ENCODE data around the gene ERF.

The ERF gene

DNA sequence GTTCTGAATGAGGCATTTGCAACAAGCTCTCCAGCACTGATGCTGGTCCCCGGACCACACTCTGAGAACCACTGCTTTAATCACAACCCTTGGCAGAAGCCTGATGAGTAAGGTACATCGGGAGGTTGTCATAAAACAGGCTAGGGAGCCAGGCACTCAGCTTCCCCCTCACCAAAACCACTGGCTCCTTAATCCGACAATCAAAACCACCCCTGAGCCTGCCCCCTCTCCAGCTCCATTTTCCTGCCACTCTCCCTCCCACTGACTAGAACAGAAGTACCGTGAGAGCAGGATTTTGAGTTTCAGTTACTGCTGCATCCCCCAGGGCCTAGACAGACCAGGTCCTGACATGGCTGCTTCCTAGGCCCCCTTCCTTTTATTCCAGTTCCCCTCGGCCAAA, 19.7 kb downstream of the ERF start:
- no peak overlapping the region for H3K4me3 ChIP-seq (ENCODE audit: low read depth, low read length)
- TF ChIP-seq, protein P1, sequence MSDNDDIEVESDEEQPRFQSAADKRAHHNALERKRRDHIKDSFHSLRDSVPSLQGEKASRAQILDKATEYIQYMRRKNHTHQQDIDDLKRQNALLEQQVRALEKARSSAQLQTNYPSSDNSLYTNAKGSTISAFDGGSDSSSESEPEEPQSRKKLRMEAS (IDR thresholded peaks at IDR 0.05; ENCODE audit: low read depth, low read length) = no peak
- TF ChIP-seq MYC (IDR thresholded peaks at IDR 0.05; ENCODE audit: low read depth, low read length) = no peak
- no peak for TF ChIP-seq POLR2A (IDR thresholded peaks at IDR 0.05; ENCODE audit: extremely low read depth, insufficient read length)
- TF ChIP-seq, protein P2, sequence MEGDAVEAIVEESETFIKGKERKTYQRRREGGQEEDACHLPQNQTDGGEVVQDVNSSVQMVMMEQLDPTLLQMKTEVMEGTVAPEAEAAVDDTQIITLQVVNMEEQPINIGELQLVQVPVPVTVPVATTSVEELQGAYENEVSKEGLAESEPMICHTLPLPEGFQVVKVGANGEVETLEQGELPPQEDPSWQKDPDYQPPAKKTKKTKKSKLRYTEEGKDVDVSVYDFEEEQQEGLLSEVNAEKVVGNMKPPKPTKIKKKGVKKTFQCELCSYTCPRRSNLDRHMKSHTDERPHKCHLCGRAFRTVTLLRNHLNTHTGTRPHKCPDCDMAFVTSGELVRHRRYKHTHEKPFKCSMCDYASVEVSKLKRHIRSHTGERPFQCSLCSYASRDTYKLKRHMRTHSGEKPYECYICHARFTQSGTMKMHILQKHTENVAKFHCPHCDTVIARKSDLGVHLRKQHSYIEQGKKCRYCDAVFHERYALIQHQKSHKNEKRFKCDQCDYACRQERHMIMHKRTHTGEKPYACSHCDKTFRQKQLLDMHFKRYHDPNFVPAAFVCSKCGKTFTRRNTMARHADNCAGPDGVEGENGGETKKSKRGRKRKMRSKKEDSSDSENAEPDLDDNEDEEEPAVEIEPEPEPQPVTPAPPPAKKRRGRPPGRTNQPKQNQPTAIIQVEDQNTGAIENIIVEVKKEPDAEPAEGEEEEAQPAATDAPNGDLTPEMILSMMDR (IDR thresholded peaks at IDR 0.05; ENCODE audit: low read depth, low read length) = no peak
- no peak for DNase-seq (ENCODE audit: low read depth)

DNA sequence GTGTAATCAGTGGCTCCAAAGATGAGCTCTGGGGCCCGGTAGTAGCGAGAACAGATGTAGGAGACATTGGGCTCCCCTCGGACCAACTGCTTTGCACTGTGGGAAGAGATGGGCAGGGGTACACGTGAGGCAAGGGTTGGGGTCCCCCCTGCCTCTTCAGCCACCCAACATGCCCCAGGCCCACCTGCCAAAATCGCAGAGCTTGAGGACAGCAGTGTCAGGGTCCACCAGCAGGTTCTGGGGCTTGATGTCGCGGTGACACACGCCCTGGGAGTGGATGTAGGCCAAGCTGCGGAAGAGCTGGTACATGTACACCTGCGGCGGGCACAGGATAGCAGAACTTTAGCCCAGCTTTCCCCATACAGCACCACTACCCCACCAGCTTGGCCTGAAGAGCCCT, 20.6 kb downstream of the ERF start:
- DNase-seq (ENCODE audit: low read depth) = no peak
- no peak overlapping the region for H3K4me3 ChIP-seq (ENCODE audit: low read depth, low read length)
- TF ChIP-seq MYC (IDR thresholded peaks at IDR 0.05; ENCODE audit: low read depth, low read length) (no peak), POLR2A (IDR thresholded peaks at IDR 0.05; ENCODE audit: extremely low read depth, insufficient read length) (no peak)
- TF ChIP-seq, protein P1 (IDR thresholded peaks at IDR 0.05; ENCODE audit: low read depth, low read length) = no peak
- TF ChIP-seq, protein P2 (IDR thresholded peaks at IDR 0.05; ENCODE audit: low read depth, low read length) = no peak

DNA sequence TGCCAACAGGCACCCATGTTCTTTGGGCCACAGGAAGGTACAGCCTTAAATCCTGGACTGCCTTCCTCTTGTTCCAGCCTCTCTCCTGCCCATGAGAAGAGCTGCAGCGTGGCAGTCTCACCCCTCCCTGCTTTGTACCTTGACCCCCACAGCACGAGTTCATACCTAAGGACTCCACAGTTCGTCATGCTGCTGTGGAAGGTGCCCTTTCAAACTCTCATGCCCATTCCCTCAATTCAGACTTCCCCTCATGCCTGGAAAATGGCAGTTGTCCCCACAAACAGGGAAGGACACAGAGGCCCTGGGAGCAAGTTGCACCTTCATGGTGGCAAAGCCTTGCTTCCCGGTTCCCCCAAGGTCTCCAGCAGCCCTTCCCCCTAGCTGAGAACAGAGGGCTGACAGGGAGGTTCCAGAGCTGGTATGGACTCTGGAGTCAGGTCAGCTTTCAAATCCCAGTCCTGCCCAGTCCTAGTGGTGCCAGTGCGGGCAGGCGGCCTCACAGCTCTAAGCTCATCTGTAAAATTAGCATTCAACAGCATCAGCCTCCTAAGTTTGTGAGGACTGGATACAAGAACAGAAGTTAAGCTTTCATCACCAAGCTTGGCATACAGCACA, 21.1 kb downstream of the ERF start:
- TF ChIP-seq, protein P2 (IDR thresholded peaks at IDR 0.05; ENCODE audit: low read depth, low read length) = no peak

DNA sequence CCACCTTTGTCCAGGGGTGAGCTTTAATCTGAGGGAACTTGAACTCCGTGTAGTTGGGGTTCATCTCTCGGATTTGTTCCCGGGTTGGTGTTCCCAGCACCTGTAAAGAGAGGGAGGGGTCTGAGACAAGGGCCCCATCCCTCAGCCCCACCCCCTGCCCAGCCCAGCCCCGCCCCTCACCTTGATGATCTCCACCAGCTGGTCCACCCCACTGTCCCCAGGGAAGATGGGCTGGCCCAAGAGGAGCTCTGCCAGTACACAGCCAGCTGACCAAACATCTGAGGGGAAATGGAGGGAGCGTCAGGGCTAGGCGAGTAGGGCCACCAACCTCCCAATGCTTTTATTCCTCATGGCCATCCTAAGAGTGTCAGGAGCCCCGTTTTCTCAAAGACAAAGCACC, 21.8 kb downstream of the ERF start:
- no peak for DNase-seq (ENCODE audit: low read depth)
- TF ChIP-seq MYC (IDR thresholded peaks at IDR 0.05; ENCODE audit: low read depth, low read length) (no peak), POLR2A (IDR thresholded peaks at IDR 0.05; ENCODE audit: extremely low read depth, insufficient read length) (no peak)
- TF ChIP-seq, protein P1 (IDR thresholded peaks at IDR 0.05; ENCODE audit: low read depth, low read length) = no peak
- TF ChIP-seq, protein P2 (IDR thresholded peaks at IDR 0.05; ENCODE audit: low read depth, low read length) = no peak
- H3K4me3 ChIP-seq (ENCODE audit: low read depth, low read length) = no peak overlapping the region

More for the DNA sequence above, 21.1 kb downstream of the ERF start:
- H3K4me3 ChIP-seq (ENCODE audit: low read depth, low read length) = no peak overlapping the region
- no peak for DNase-seq (ENCODE audit: low read depth)

DNA sequence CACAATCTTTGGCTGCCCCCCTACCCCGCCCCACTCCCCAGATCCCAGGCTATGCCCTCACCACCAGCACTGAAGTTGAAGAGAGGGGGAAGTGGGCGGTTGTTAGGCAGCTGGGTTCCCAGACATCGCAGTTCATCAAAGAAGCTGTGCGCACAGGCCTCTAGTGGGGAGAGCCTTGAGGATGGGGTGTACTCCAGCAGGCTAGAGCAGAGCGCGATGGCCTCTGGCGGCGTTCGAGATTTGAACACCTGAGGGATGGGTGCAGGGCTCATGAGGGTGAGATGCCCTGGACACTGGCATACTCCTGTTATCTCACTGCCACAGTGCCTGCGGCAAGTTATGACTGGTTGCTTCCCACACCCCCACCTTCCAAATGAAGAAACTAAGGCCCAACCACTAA, 22.5 kb downstream of the ERF start:
- DNase-seq (ENCODE audit: low read depth) = no peak
- TF ChIP-seq, protein P1 (IDR thresholded peaks at IDR 0.05; ENCODE audit: low read depth, low read length) = no peak
- TF ChIP-seq MYC (IDR thresholded peaks at IDR 0.05; ENCODE audit: low read depth, low read length) (no peak), POLR2A (IDR thresholded peaks at IDR 0.05; ENCODE audit: extremely low read depth, insufficient read length) (no peak)
- TF ChIP-seq, protein P2 (IDR thresholded peaks at IDR 0.05; ENCODE audit: low read depth, low read length) = no peak
- H3K4me3 ChIP-seq (ENCODE audit: low read depth, low read length) = no peak overlapping the region

DNA sequence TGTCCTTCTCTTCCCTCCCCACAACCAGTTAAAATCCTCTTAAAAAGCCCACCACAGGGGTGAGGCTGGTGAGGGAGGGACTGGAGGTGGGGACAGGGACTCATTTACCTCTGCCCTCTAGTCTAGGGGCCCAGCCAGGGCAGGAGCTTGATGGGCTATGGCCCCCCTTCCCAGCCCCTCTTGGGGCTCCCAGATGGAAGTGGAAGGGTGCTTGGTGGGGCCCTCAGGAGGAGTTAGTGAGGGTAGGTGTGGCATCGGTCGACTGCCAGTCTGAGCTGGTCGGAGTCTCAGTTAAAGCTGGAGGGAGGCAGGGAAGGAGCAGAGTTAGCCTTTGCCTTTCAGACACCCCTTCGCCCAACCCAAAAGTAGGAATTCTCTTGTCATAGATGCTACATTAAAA, 24.4 kb downstream of the ERF start:
- DNase-seq (ENCODE audit: low read depth) = no peak
- TF ChIP-seq MYC (IDR thresholded peaks at IDR 0.05; ENCODE audit: low read depth, low read length) (no peak), POLR2A (IDR thresholded peaks at IDR 0.05; ENCODE audit: extremely low read depth, insufficient read length) (no peak)
- TF ChIP-seq, protein P2 (IDR thresholded peaks at IDR 0.05; ENCODE audit: low read depth, low read length) = no peak
- TF ChIP-seq, protein P1 (IDR thresholded peaks at IDR 0.05; ENCODE audit: low read depth, low read length) = no peak
- H3K4me3 ChIP-seq (ENCODE audit: low read depth, low read length) = no peak overlapping the region
